ENCODE measurements around the gene GPX6. TPM values are rescaled to one million over a fixed set of nuclear protein-coding genes. Genes with fewer than 3 reads are reported as not detected.

GPX6 gene
- total and polyA plus RNA-seq, 12 donors: not detected

DNA sequence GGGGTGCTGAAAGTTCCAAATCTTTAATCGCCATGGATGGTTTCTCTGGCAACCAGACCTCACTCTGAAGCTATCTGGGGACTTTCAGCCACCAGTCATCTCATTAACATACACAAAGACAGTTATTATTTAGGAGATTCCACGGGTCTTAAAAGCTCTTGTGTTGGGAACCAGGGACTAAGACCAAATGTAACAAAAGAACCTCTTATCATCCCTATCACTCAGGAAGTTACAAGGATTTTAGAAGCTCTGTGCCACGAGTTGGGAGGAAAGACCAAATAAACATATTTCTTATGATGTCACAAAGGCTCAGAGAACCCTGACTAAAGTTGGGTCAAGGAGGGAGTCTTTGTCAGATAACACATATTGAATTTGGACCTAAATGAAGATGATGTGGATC is 17.7 kb downstream of the GPX6 start:
- H3K36me3 ChIP-seq (replicated peaks in 1 of 2): no peaks in the 10 kb centered on the region
- no peak for DNase-seq
- 30 to 46% (median 40%) methylated on average over 3 of the region's 3 CpGs for WGBS, 4 donors

DNA sequence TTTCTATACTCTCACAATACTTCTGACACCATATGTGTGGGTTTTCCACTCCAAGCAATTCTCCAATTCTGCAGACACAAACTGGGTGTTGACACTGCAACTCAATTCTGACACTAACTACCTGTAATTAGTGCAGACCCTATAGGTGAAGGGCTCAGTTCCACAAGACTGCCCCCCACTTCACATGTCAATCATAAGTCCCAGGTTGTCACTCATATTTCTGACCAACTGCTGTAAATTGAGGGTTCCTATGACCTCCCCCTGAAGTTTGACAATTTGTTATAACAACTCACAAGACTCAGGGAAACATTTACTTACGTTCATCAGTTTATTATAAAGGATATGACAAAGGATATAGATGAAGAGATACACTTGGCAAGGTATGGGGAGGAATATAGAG is 18.3 kb downstream of the GPX6 start:
- no peaks in the 10 kb centered on the region for H3K9me3 ChIP-seq (replicated peaks in 1 of 3)
- no peaks in the 10 kb centered on the region for H3K4me1 ChIP-seq (replicated peaks in 1 of 2)
- 52 to 77% (median 65%) methylated on average over 1 of the region's 1 CpG for WGBS, 4 donors
- TF ChIP-seq, protein P1, sequence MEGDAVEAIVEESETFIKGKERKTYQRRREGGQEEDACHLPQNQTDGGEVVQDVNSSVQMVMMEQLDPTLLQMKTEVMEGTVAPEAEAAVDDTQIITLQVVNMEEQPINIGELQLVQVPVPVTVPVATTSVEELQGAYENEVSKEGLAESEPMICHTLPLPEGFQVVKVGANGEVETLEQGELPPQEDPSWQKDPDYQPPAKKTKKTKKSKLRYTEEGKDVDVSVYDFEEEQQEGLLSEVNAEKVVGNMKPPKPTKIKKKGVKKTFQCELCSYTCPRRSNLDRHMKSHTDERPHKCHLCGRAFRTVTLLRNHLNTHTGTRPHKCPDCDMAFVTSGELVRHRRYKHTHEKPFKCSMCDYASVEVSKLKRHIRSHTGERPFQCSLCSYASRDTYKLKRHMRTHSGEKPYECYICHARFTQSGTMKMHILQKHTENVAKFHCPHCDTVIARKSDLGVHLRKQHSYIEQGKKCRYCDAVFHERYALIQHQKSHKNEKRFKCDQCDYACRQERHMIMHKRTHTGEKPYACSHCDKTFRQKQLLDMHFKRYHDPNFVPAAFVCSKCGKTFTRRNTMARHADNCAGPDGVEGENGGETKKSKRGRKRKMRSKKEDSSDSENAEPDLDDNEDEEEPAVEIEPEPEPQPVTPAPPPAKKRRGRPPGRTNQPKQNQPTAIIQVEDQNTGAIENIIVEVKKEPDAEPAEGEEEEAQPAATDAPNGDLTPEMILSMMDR (IDR thresholded peaks at IDR 0.05): no peak
- no peak for TF ChIP-seq POLR2A (IDR thresholded peaks at IDR 0.05)
- H3K27ac ChIP-seq: no peak overlapping the region
- intact Hi-C loops (cut with DNase I): no loop called here
- peaks cover 11% of the 10 kb centered on the region for H3K27me3 ChIP-seq
- H3K4me3 ChIP-seq: no peak overlapping the region
- H3K36me3 ChIP-seq (replicated peaks in 1 of 2): no peaks in the 10 kb centered on the region
- DNase-seq: no peak

More for the DNA sequence above, 17.7 kb downstream of the GPX6 start:
- intact Hi-C loops (cut with DNase I): no loop called here
- TF ChIP-seq POLR2A (IDR thresholded peaks at IDR 0.05): no peak
- TF ChIP-seq, protein P1 (IDR thresholded peaks at IDR 0.05): no peak
- H3K27ac ChIP-seq: no peak overlapping the region
- H3K4me3 ChIP-seq: no peak overlapping the region
- no peaks in the 10 kb centered on the region for H3K9me3 ChIP-seq (replicated peaks in 1 of 3)
- peaks cover 6% of the 10 kb centered on the region for H3K27me3 ChIP-seq
- no peaks in the 10 kb centered on the region for H3K4me1 ChIP-seq (replicated peaks in 1 of 2)

DNA sequence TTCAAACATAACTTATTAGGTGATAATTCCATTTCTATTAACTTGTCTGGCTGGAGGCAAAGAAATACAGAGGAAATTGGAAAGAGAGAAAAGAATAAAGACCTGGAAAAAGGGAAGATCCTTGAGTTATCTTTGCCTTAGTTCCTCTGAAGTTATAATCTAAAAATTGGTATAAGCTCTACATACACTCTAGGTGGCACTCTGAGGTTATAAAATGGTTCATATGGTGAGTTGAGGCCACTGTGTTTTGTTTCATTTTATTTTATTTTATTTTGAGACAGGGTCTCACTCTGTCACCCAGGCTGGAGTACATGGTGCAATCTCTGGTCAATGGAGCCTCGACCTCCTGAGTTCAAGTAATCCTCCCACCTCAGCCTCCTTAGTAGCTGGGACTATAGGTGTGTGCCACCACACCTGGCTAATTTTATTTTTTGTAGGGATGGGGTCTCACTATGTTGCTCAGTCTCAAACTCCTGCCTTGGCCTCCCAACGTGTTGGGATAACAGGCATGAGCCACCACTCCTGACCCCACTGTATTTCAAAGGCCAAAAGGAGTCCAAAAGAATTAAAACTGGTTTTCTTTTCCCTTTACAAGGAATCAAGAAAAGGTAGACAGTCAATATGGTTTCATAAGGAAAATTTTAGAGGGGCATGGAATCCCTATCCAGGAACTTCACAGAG is 19.4 kb downstream of the GPX6 start:
- Histone ChIP-seq H3K9me3 (replicated peaks in 1 of 3) (no peaks in the 10 kb centered on the region), H3K36me3 (replicated peaks in 1 of 2) (no peaks in the 10 kb centered on the region), H3K4me1 (replicated peaks in 1 of 2) (no peaks in the 10 kb centered on the region), H3K4me3 (no peak overlapping the region), H3K27ac (no peak overlapping the region), H3K27me3 (peaks cover 12% of the 10 kb centered on the region)
- no peak for DNase-seq
- 25 to 52% (median 35%) methylated on average over 2 of the region's 2 CpGs for WGBS, 4 donors
- intact Hi-C loops (cut with DNase I): no loop called here
- TF ChIP-seq POLR2A (IDR thresholded peaks at IDR 0.05): no peak
- TF ChIP-seq, protein P1 (IDR thresholded peaks at IDR 0.05): peak in 2 of 6 experiments; percentile 11 to 34

DNA sequence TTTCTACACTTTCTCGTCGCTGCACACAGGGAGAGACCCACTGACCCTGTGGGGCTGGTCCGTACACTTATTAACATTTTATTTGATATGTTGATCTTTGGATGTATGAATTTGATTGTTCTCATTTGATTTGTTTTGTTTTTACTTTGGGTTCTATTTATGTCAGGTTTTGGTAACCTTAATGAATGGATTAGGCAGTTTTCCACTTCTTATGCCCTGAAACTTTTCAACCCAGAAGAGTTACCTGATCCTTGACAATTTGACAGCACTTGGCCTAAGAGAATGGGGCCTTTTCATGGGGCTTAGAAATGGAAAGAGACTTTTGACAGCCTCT is 23.6 kb downstream of the GPX6 start:
- Histone ChIP-seq H3K9me3 (replicated peaks in 1 of 3) (no peaks in the 10 kb centered on the region), H3K4me1 (replicated peaks in 1 of 2) (no peaks in the 10 kb centered on the region), H3K27ac (no peak overlapping the region), H3K27me3 (peaks cover 25% of the 10 kb centered on the region), H3K4me3 (no peak overlapping the region), H3K36me3 (replicated peaks in 1 of 2) (no peaks in the 10 kb centered on the region)
- 31 to 50% (median 41%) methylated on average over 3 of the region's 3 CpGs for WGBS, 4 donors
- intact Hi-C loops (cut with DNase I): no loop called here
- DNase-seq: no peak
- no peak for TF ChIP-seq POLR2A (IDR thresholded peaks at IDR 0.05)
- TF ChIP-seq, protein P1 (IDR thresholded peaks at IDR 0.05): no peak
